Epithelial cell of esophagus (primary cell): Measurements from ENCODE around the gene LRRC52.

Source experiments
- DNase-seq: peaks from one replicate; pipeline ENCODE4 v3.0.0; 2010; ENCODE audit warnings: low read depth
- H3K4me3 ChIP-seq: 2 replicates; pipeline ENCODE4 v1.5.1; 2011; ENCODE audit warnings: mild to moderate bottlenecking, low read length, control low read depth
- CTCF ChIP-seq: IDR thresholded peaks from 2 replicates; pipeline ENCODE4 v1.5.1; 2011; ENCODE audit warnings: low read depth, mild to moderate bottlenecking, low read length, control low read depth, inconsistent platforms; ENCODE audit not compliant: insufficient read depth; ENCODE audit errors: missing control alignments

LRRC52 gene

DNA sequence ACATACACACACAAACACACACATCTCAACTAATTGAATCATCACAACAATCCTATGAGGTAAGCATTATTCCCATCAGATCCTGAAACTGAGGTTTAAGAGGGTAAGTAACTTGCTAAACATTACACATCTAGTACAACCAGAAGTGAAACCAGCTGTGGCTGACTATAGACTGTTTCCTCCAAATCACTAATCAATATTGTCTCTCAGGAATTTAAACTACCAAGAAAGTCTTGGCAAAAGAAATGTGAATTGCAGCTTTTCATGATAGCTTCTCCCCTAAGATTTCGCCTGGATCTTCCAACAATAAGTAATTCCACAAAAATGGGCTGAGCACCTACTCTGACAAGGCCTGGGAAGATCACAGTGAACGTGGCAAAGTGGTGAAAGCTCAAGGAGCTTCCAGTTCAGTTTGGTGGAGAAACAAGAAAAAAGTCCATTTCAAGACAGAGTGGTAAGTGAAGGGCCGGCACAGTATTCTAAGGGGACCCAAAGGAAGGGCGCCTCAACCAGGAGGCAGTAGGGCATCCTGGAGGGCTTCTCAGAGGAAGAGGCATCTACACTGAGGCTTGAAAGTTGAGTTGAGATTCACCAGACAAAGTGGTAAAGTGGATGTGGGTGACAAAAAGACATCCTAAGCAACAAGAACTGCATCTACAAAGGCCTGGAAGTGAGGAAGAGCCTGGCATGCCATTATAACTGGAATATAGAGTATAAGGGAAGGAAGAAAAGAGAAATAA is 22.1 kb downstream of the LRRC52 start:
- DNase-seq: no peak
- no peak overlapping the region for H3K4me3 ChIP-seq

DNA sequence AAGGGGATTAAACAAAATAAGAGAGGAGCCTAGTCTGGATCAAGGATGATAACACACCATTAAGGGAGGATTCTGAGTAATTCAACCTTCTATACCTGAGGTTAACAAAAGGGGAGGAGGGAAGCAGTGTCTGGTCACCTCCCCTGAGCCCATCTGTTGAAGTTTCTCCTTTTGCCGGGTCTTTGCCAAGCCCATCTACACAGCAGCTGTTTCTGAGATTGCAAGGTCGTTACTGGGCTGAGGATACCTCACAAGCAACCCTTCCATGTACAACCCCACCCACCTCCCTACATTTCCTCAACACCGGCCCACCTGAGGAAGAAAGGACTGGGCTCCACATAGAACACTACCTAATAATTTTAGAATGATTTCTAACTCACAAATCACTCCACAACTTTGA is 26.3 kb downstream of the LRRC52 start:
- DNase-seq: no peak
- TF ChIP-seq CTCF: no peak
- no peak overlapping the region for H3K4me3 ChIP-seq

More for the DNA sequence above, 22.1 kb downstream of the LRRC52 start:
- no peak for TF ChIP-seq CTCF

GRCh38 chr1:165573787-165574186 is 30.0 kb downstream of the LRRC52 start:
- DNase-seq: no peak
- no peak for TF ChIP-seq CTCF
- no peak overlapping the region for H3K4me3 ChIP-seq

DNA sequence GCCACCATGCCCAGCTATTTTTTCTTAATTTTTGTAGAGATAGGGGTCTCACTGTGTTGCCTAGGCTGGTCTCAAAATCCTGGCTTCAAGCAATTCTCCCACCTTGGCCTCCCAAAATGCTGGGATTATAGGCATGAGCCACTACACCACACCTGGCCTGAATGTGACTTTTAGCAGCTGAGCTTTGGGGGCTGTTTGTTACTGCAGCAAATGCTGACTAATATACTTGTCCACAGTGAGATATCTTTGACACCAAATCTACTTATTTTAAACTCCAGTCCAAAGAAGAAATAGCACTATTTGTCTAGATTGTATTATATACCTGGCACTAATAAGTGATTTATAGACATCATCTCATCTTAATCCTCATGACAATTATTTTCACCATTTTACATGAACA is 30.5 kb downstream of the LRRC52 start:
- TF ChIP-seq CTCF: no peak
- DNase-seq: no peak
- no peak overlapping the region for H3K4me3 ChIP-seq

DNA sequence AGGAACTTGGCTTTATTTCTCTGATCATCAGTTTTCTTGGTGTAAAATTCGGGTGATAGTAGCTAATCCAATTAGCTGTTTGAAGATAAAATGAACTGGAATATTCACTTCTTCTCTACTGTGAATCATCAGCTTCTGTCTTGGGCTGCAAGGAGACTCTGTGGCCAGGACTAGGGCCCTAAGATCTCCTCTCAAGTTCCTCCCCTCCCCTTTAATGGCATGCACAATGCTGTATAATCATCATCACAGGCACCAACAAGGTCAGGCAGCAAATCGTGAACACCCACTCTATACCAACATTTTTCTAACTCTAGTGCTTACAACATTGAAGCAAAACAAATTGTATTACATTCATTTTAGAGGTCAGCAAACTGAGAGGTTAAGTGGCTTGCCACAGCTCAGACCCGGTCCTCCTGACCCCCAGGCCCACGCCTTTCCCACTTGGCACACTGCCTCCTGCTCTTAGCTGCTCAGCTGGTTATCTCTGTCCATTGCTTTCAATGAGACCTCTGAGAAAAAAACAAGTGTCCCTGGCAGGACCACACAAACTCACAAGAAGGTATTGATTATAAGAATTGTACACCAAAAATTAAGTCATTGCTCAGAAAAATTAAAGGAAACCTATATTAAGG is 31.8 kb downstream of the LRRC52 start:
- H3K4me3 ChIP-seq: no peak overlapping the region
- no peak for TF ChIP-seq CTCF
- no peak for DNase-seq

- DNase-seq: no peak
- no peak overlapping the region for H3K4me3 ChIP-seq
- TF ChIP-seq CTCF: no peak
These were observed 32.7 kb downstream of the LRRC52 start for GRCh38 chr1:165576536-165576935.

DNA sequence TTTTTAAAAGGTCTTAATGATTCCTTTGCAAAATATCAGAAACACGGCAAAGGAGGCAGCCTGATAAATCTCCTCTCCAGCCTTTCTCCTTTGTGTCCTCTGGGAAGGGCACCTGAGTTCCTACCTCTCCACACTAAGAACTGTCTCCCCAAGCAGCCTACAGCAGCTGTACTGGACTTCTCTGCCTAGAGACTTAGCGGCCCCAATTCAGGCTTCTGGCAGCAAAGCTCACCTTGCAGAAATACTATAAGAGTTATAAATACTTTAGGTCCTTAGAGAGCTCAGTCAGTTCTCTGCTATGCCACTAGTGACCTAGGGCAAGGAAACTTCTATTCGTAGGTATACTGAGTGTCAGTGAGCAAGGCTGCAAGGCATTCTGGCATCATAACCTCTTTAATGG is 33.9 kb downstream of the LRRC52 start:
- no peak overlapping the region for H3K4me3 ChIP-seq
- DNase-seq: no peak
- no peak for TF ChIP-seq CTCF
